AG09309 (cell line): ENCODE measurements around the gene ZNF22.

Source experiments
- DNase-seq: peaks from one replicate; pipeline ENCODE4 v3.0.0-alpha.2; 2010; ENCODE audit warnings: low read depth
- H3K4me3 ChIP-seq: 2 replicates; pipeline ENCODE4 v1.5.1; 2011; ENCODE audit warnings: mild to moderate bottlenecking, low read depth, low read length, moderate library complexity; ENCODE audit not compliant: control insufficient read depth
- CTCF ChIP-seq: IDR thresholded peaks from 2 replicates; pipeline ENCODE4 v1.5.1; 2011; ENCODE audit warnings: mild to moderate bottlenecking, low read depth, low read length, inconsistent platforms; ENCODE audit not compliant: insufficient read depth, control insufficient read depth; ENCODE audit errors: missing control alignments

Gene ZNF22

GRCh38 chr10:44965104-44965503 is 35.6 kb upstream of the ZNF22 start:
- no peak for TF ChIP-seq CTCF
- H3K4me3 ChIP-seq: no peak overlapping the region
- no peak for DNase-seq

- TF ChIP-seq CTCF: no peak
- DNase-seq: no peak
Measured at GRCh38 chr10:44965651-44966097, 35.0 kb upstream of the ZNF22 start.

GRCh38 chr10:44966129-44966815 is 34.5 kb upstream of the ZNF22 start:
- no peak for TF ChIP-seq CTCF
- H3K4me3 ChIP-seq: no peak overlapping the region
- no peak for DNase-seq

More at GRCh38 chr10:44965651-44966097, 35.0 kb upstream of the ZNF22 start:
- no peak overlapping the region for H3K4me3 ChIP-seq

- no peak for DNase-seq
- no peak for TF ChIP-seq CTCF
- no peak overlapping the region for H3K4me3 ChIP-seq
Measured at GRCh38 chr10:44966816-44967509, 33.8 kb upstream of the ZNF22 start.

- TF ChIP-seq CTCF: no peak
- H3K4me3 ChIP-seq: no peak overlapping the region
- no peak for DNase-seq
Measured at GRCh38 chr10:44967616-44968015, 33.1 kb upstream of the ZNF22 start.

GRCh38 chr10:44968091-44968490 is 32.6 kb upstream of the ZNF22 start:
- no peak for DNase-seq
- no peak for TF ChIP-seq CTCF
- no peak overlapping the region for H3K4me3 ChIP-seq
